ENCODE results near the gene CDH23. TPM values are rescaled to one million over a fixed set of nuclear protein-coding genes. Genes with fewer than 3 reads are reported as not detected.

The CDH23 gene
- total RNA-seq, 2 donors from 2014 or later = 3.9 to 4.4 TPM

GRCh38 chr10:71394926-71395562, 1.7 kb upstream of the CDH23 start:
- peak; percentile 50 for DNase-seq (ENCODE audit: low spot score)
- Histone ChIP-seq H3K9me3 (no peaks in the 10 kb centered on the region), H3K27ac (no peak overlapping the region), H3K27me3 (no peaks in the 10 kb centered on the region), H3K4me3 (no peak overlapping the region), H3K36me3 (no peaks in the 10 kb centered on the region), H3K4me1 (peaks cover 0 to 21% of the 10 kb centered on the region in 2 donors)
- no peak for TF ChIP-seq CTCF (IDR thresholded peaks at IDR 0.05)

- Histone ChIP-seq H3K4me1 (peaks cover 0 to 21% of the 10 kb centered on the region in 2 donors), H3K27ac (no peak overlapping the region), H3K4me3 (no peak overlapping the region), H3K36me3 (no peaks in the 10 kb centered on the region), H3K27me3 (no peaks in the 10 kb centered on the region), H3K9me3 (no peaks in the 10 kb centered on the region)
- DNase-seq (ENCODE audit: low spot score) = peak; percentile 48
- no peak for TF ChIP-seq CTCF (IDR thresholded peaks at IDR 0.05)
Measured at GRCh38 chr10:71395621-71396020, 1.1 kb upstream of the CDH23 start.

GRCh38 chr10:71396084-71396710, 523 bp upstream of the CDH23 start:
- no peaks in the 10 kb centered on the region for H3K36me3 ChIP-seq
- peak overlapping the region; percentile 44 to 62 for H3K4me3 ChIP-seq
- no peaks in the 10 kb centered on the region for H3K9me3 ChIP-seq
- peaks cover 0 to 21% of the 10 kb centered on the region in 2 donors for H3K4me1 ChIP-seq
- TF ChIP-seq CTCF (IDR thresholded peaks at IDR 0.05) = peak in 1 of 2 donors; percentile 84
- H3K27ac ChIP-seq = peak overlapping the region; percentile 5 to 70
- no peaks in the 10 kb centered on the region for H3K27me3 ChIP-seq
- DNase-seq (ENCODE audit: low spot score) = peak; percentile 62

- no peaks in the 10 kb centered on the region for H3K27me3 ChIP-seq
- H3K4me3 ChIP-seq = peak overlapping the region; percentile 44 to 62
- peak overlapping the region in 1 of 2 donors; percentile 53 for H3K27ac ChIP-seq
- H3K4me1 ChIP-seq = peaks cover 0 to 21% of the 10 kb centered on the region in 2 donors
- no peaks in the 10 kb centered on the region for H3K9me3 ChIP-seq
- no peak for TF ChIP-seq CTCF (IDR thresholded peaks at IDR 0.05)
- H3K36me3 ChIP-seq = no peaks in the 10 kb centered on the region
- DNase-seq (ENCODE audit: low spot score) = peak; percentile 58
Measured at GRCh38 chr10:71397296-71398212, 834 bp downstream of the CDH23 start.

- DNase-seq (ENCODE audit: low spot score) = peak; percentile 9
- Histone ChIP-seq H3K27ac (no peak overlapping the region), H3K27me3 (no peaks in the 10 kb centered on the region), H3K4me1 (peaks cover 0 to 21% of the 10 kb centered on the region in 2 donors), H3K4me3 (no peak overlapping the region), H3K9me3 (no peaks in the 10 kb centered on the region), H3K36me3 (no peaks in the 10 kb centered on the region)
- no peak for TF ChIP-seq CTCF (IDR thresholded peaks at IDR 0.05)
Measured at GRCh38 chr10:71398976-71399375, 2.3 kb downstream of the CDH23 start.

Data from right atrium auricular region (tissue), 2 donors.